HepG2 (cell line): ENCODE measurements around the gene QSOX1. TPM values are rescaled to one million over a fixed set of nuclear protein-coding genes. Genes with fewer than 3 reads are reported as not detected.

Experiments used
- ATF3 ChIP-seq: sonication (generic); formaldehyde crosslinking; IDR thresholded peaks from 2 replicates; pipeline ENCODE4 v1.4.0; 2020; ENCODE audit warnings: missing genetic modification reagents
- EP300 ChIP-seq, 3 experiments: sonication (generic) in 1 of 3; formaldehyde crosslinking in 1 of 3; IDR thresholded peaks; 2 replicates each; pipeline versions ENCODE4 v1.5.1 to v1.6.1; 2011 to 2020; ENCODE audit warnings: low read depth in 2 of 3, low read length in 2 of 3, borderline replicate concordance in 1 of 3, improper control_type of control experiment in 1 of 3, mild to moderate bottlenecking in 1 of 3, missing genetic modification reagents in 1 of 3, moderate library complexity in 1 of 3
- FOXA3 ChIP-seq: IDR thresholded peaks from 2 replicates; pipeline ENCODE4 v1.6.1; 2016; ENCODE audit warnings: missing genetic modification reagents, missing compliant biosample characterization
- MEF2D ChIP-seq: sonication (generic); formaldehyde crosslinking; IDR thresholded peaks from 2 replicates; pipeline ENCODE4 v1.5.1; 2020; ENCODE audit warnings: mild to moderate bottlenecking, missing genetic modification reagents
- MEIS2 ChIP-seq: sonication (generic); formaldehyde crosslinking; IDR thresholded peaks from 2 replicates; pipeline ENCODE4 v1.9.0; 2021; ENCODE audit warnings: mild to moderate bottlenecking, missing genetic modification reagents
- PRPF4 ChIP-seq: fragments of 200-400 bp; formaldehyde crosslinking; IDR thresholded peaks from 2 replicates; pipeline ENCODE4 v1.6.1; 2016; ENCODE audit warnings: low read length, low read depth; ENCODE audit not compliant: poor library complexity, severe bottlenecking
- SMAD1 ChIP-seq: sonication (generic); formaldehyde crosslinking; IDR thresholded peaks from 2 replicates; pipeline ENCODE4 v1.4.0; 2020; ENCODE audit warnings: missing genetic modification reagents, low read depth, mild to moderate bottlenecking, borderline replicate concordance
- SYNCRIP ChIP-seq: fragments of 200-400 bp; formaldehyde crosslinking; IDR thresholded peaks from 2 replicates; pipeline ENCODE4 v1.6.1; 2018; ENCODE audit warnings: mild to moderate bottlenecking, low read depth, low read length; ENCODE audit not compliant: insufficient read depth
- TRIM24 ChIP-seq: sonication (generic); formaldehyde crosslinking; IDR thresholded peaks from 2 replicates; pipeline ENCODE4 v1.8.0; 2022; ENCODE audit warnings: mild to moderate bottlenecking, missing genetic modification reagents
- ZBTB7B ChIP-seq: sonication (generic); formaldehyde crosslinking; IDR thresholded peaks from 2 replicates; pipeline ENCODE4 v1.4.0; 2020; ENCODE audit warnings: missing genetic modification reagents
- ZFY ChIP-seq: sonication (generic); formaldehyde crosslinking; IDR thresholded peaks from 2 replicates; pipeline ENCODE4 v1.4.0; 2020; ENCODE audit warnings: missing genetic modification reagents
- ZNF615 ChIP-seq: sonication (generic); formaldehyde crosslinking; IDR thresholded peaks from 2 replicates; pipeline ENCODE4 v1.5.0; 2020; ENCODE audit warnings: mild to moderate bottlenecking, missing genetic modification reagents, borderline replicate concordance
- ZNF629 ChIP-seq: sonication (generic); formaldehyde crosslinking; conservative IDR thresholded peaks from 2 replicates; pipeline ENCODE4 v1.5.0; 2020; ENCODE audit warnings: missing genetic modification reagents
- ZNF691 ChIP-seq: sonication (generic); formaldehyde crosslinking; IDR thresholded peaks from 2 replicates; pipeline ENCODE4 v1.4.0; 2020; ENCODE audit warnings: missing genetic modification reagents, low read depth, mild to moderate bottlenecking, borderline replicate concordance
- ZSCAN20 ChIP-seq: sonication (generic); formaldehyde crosslinking; IDR thresholded peaks from 2 replicates; pipeline ENCODE4 v1.4.0; 2020; ENCODE audit warnings: missing genetic modification reagents, mild to moderate bottlenecking, borderline replicate concordance
- polyA plus RNA-seq, 8 experiments: library from polyadenylated mRNA; depleted of rRNA in 3 of 8; stranded (reverse) in 7 of 8; unstranded in 1 of 8; fragments of >200 nt; fragmentation: Illumina TruSeq in 4 of 8; extraction: Trizol in 4 of 8; gene quantifications; 2 replicates each; pipeline versions ENCODE4 v1.2.1 to v1.2.3, GENCODE V29; 2011 to 2016; ENCODE audit warnings: low read depth in 4 of 8, missing spikeins in 1 of 8, mixed read lengths in 1 of 8; ENCODE audit not compliant: insufficient read depth in 1 of 8
- total RNA-seq, 5 experiments: library from RNA; depleted of rRNA; stranded (reverse); fragments of >200 nt; fragmentation: Illumina TruSeq; extraction: Trizol; gene quantifications; 2 replicates each; pipeline ENCODE4 v1.2.3, GENCODE V29; 2016; ENCODE audit warnings: low read depth in 1 of 5
- TF ChIP-seq, protein P1 (sequence below): sonication (generic); formaldehyde crosslinking; IDR thresholded peaks from 2 replicates; pipeline ENCODE4 v1.5.1; 2020; ENCODE audit warnings: mild to moderate bottlenecking, missing genetic modification reagents, moderate library complexity
- TF ChIP-seq, protein P2 (sequence below): sonication (generic); formaldehyde crosslinking; IDR thresholded peaks from 2 replicates; pipeline ENCODE4 v1.4.0; 2020; ENCODE audit warnings: mild to moderate bottlenecking, missing genetic modification reagents, borderline replicate concordance

QSOX1 gene
- total and polyA plus RNA-seq, 2 of the 13 experiments (the other 11 are each of a cell fraction or from before 2014, with no cell fraction given) = 6.8 to 40.2 TPM

DNA sequence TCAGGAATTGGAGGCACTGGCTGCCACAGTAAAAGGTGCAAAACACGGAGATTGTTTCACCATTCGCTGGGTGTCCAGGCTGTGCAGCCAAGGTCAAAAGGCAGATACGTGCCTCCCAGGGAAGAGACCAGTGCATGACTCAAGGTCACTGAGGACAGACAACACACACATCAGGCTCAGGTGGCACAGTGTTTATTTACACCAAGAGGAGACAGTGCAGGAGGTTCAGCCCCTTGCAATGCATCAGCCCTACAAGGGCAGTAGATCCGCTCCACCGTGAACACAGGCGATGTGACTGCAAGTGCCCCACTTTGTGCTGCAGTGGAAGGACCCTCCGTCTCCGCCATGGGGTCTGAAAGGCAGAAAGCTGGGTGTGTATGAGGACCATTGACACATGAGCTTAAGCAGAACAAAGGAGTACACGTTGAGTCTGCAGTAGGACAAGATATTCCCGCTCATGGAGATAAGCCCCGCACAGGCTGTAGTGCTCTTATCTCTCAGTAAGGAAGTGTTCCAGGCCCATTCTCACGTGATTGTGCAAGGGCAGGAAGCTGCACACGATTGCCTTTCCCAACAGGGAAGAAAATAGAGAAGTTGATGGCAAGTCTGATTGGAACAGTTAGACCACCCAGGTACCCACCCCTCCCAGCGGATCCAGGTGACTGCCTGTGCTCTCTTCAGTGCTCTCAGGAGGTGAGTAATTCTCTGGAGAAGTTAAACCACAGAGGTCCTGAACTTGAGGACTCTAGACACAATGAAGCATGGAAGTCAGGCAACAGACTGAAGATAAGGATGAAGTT lies 37.5 kb upstream of the QSOX1 start (continued):
- 0 out of 2 replicates have a peak, but pooled peaks have one; percentile 46 for TF ChIP-seq ZNF615 (CRISPR knock-in tag)
- peak; percentile 79 for TF ChIP-seq MEF2D (CRISPR knock-in tag)
- TF ChIP-seq FOXA3 = peak; percentile 93
- TF ChIP-seq, protein P1, sequence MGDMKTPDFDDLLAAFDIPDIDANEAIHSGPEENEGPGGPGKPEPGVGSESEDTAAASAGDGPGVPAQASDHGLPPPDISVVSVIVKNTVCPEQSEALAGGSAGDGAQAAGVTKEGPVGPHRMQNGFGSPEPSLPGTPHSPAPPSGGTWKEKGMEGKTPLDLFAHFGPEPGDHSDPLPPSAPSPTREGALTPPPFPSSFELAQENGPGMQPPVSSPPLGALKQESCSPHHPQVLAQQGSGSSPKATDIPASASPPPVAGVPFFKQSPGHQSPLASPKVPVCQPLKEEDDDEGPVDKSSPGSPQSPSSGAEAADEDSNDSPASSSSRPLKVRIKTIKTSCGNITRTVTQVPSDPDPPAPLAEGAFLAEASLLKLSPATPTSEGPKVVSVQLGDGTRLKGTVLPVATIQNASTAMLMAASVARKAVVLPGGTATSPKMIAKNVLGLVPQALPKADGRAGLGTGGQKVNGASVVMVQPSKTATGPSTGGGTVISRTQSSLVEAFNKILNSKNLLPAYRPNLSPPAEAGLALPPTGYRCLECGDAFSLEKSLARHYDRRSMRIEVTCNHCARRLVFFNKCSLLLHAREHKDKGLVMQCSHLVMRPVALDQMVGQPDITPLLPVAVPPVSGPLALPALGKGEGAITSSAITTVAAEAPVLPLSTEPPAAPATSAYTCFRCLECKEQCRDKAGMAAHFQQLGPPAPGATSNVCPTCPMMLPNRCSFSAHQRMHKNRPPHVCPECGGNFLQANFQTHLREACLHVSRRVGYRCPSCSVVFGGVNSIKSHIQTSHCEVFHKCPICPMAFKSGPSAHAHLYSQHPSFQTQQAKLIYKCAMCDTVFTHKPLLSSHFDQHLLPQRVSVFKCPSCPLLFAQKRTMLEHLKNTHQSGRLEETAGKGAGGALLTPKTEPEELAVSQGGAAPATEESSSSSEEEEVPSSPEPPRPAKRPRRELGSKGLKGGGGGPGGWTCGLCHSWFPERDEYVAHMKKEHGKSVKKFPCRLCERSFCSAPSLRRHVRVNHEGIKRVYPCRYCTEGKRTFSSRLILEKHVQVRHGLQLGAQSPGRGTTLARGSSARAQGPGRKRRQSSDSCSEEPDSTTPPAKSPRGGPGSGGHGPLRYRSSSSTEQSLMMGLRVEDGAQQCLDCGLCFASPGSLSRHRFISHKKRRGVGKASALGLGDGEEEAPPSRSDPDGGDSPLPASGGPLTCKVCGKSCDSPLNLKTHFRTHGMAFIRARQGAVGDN (CRISPR knock-in tag) = peak; percentile 87
- TF ChIP-seq ZNF629 (CRISPR knock-in tag) = no peak
- no peak for TF ChIP-seq PRPF4
- no peak for TF ChIP-seq SYNCRIP
- TF ChIP-seq ATF3 (CRISPR knock-in tag) = 0 out of 2 replicates have a peak, but pooled peaks have one; percentile 0
- TF ChIP-seq ZSCAN20 = no peak
- no peak for TF ChIP-seq TRIM24
- TF ChIP-seq EP300 (IDR thresholded peaks at IDR 0.05; ENCODE audit: low read depth in 2 of 2, low read length in 2 of 2) = peak in 1 of 2 experiments; percentile 64; a peak in 1 of 4 replicates
- peak; percentile 55; the same call in 1 of the 2 replicates for TF ChIP-seq EP300 (CRISPR knock-in tag; IDR thresholded peaks at IDR 0.05; ENCODE audit: borderline replicate concordance)
- peak; percentile 38; the same call in 1 of the 2 replicates for TF ChIP-seq ZFY (CRISPR knock-in tag)
- TF ChIP-seq ZNF691 = 0 out of 2 replicates have a peak, but pooled peaks have one; percentile 79
- peak; percentile 70 for TF ChIP-seq MEIS2
- peak; percentile 55; the same call in 1 of the 2 replicates for TF ChIP-seq SMAD1
- TF ChIP-seq ZBTB7B (CRISPR knock-in tag) = peak; percentile 56; the same call in 1 of the 2 replicates
- TF ChIP-seq, protein P2, sequence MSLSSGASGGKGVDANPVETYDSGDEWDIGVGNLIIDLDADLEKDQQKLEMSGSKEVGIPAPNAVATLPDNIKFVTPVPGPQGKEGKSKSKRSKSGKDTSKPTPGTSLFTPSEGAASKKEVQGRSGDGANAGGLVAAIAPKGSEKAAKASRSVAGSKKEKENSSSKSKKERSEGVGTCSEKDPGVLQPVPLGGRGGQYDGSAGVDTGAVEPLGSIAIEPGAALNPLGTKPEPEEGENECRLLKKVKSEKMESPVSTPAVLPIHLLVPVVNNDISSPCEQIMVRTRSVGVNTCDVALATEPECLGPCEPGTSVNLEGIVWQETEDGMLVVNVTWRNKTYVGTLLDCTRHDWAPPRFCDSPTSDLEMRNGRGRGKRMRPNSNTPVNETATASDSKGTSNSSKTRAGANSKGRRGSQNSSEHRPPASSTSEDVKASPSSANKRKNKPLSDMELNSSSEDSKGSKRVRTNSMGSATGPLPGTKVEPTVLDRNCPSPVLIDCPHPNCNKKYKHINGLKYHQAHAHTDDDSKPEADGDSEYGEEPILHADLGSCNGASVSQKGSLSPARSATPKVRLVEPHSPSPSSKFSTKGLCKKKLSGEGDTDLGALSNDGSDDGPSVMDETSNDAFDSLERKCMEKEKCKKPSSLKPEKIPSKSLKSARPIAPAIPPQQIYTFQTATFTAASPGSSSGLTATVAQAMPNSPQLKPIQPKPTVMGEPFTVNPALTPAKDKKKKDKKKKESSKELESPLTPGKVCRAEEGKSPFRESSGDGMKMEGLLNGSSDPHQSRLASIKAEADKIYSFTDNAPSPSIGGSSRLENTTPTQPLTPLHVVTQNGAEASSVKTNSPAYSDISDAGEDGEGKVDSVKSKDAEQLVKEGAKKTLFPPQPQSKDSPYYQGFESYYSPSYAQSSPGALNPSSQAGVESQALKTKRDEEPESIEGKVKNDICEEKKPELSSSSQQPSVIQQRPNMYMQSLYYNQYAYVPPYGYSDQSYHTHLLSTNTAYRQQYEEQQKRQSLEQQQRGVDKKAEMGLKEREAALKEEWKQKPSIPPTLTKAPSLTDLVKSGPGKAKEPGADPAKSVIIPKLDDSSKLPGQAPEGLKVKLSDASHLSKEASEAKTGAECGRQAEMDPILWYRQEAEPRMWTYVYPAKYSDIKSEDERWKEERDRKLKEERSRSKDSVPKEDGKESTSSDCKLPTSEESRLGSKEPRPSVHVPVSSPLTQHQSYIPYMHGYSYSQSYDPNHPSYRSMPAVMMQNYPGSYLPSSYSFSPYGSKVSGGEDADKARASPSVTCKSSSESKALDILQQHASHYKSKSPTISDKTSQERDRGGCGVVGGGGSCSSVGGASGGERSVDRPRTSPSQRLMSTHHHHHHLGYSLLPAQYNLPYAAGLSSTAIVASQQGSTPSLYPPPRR (CRISPR knock-in tag) = peak; percentile 89; the same call in 1 of the 2 replicates
